GM19463 (cell line): ENCODE data around the gene PON3.
A peak's percentile ranks its signal among the peaks of the same experiment; 100 is the strongest.

Experiments
- ATAC-seq: cut with Tn5 transposase; IDR thresholded peaks from one replicate; pipeline ENCODE4 v1.9.1; 2021; ENCODE audit warnings: mild to moderate bottlenecking, moderate library complexity; ENCODE audit not compliant: unreplicated experiment

PON3 gene

GRCh38 chr7:95396136-95397032 lies at the start of gene PON3:
Gene PON3, minus strand, starts transcription at chr7:95396375. Its CDS starts 25 bp downstream, at chr7:95396350.
- ATAC-seq, result peak; percentile 64

GRCh38 chr7:95444796-95445195 lies 48.6 kb upstream of the PON3 start:
- ATAC-seq, result no peak

- ATAC-seq, result peak; percentile 55
These were observed 45.1 kb upstream of the PON3 start for GRCh38 chr7:95441042-95441823.

- ATAC-seq, result no peak
These were observed 44.3 kb upstream of the PON3 start for GRCh38 chr7:95440394-95441038.

GRCh38 chr7:95436407-95436806 lies 40.2 kb upstream of the PON3 start:
- no peak for ATAC-seq

GRCh38 chr7:95435422-95435780 lies 39.2 kb upstream of the PON3 start:
- no peak for ATAC-seq

GRCh38 chr7:95434557-95435421 lies 38.6 kb upstream of the PON3 start, which contains the start of gene PON2:
Gene PON2, minus strand, starts transcription at chr7:95435028. Its CDS starts 77 bp downstream, at chr7:95434951.
- ATAC-seq, result peak; percentile 94

- no peak for ATAC-seq
These were observed 37.9 kb upstream of the PON3 start for GRCh38 chr7:95433952-95434556.

- ATAC-seq, result no peak
These were observed 37.0 kb upstream of the PON3 start for GRCh38 chr7:95433129-95433528.

GRCh38 chr7:95432606-95433005 lies 36.4 kb upstream of the PON3 start:
- ATAC-seq, result no peak

- ATAC-seq, result no peak
These were observed 34.7 kb upstream of the PON3 start for GRCh38 chr7:95430864-95431263.

- no peak for ATAC-seq
These were observed 33.2 kb upstream of the PON3 start for GRCh38 chr7:95429241-95429990.

GRCh38 chr7:95427914-95428516 lies 31.8 kb upstream of the PON3 start:
- ATAC-seq, result no peak

GRCh38 chr7:95427166-95427565 lies 31.0 kb upstream of the PON3 start:
- ATAC-seq, result no peak

- ATAC-seq, result no peak
These were observed 29.5 kb upstream of the PON3 start for GRCh38 chr7:95425694-95426093.

- ATAC-seq, result no peak
These were observed 28.5 kb upstream of the PON3 start for GRCh38 chr7:95424716-95425115.

GRCh38 chr7:95421847-95422444 lies 25.8 kb upstream of the PON3 start:
- peak; percentile 71 for ATAC-seq
